WTC11 (cell line): ENCODE measurements around the gene GNAI3. TPM values are rescaled to one million over a fixed set of nuclear protein-coding genes. Genes with fewer than 3 reads are reported as not detected.

Experiments
- ATAC-seq: fragments of 200-7000 bp; cut with Tn5 transposase; 2 replicates; pipeline ENCODE4 v1.10.0; 2021; ENCODE audit warnings: mild to moderate bottlenecking, moderate library complexity
- Bru-seq: library from RNA; stranded (reverse); fragments of 400-500 nt; gene quantifications from one replicate; lab custom pipeline; 2021; lab: Mats Ljungman, UMichigan
- CTCF ChIA-PET: fragments of 300-600 bp; sonication (Branson Sonifier 250); formaldehyde crosslinking; loops from one replicate; lab custom pipeline; 2021; ENCODE audit warnings: antibody characterized with exemption; lab: Charles Lee
- POLR2A ChIA-PET: fragments of 350-600 bp; sonication (Branson Sonifier 250); formaldehyde crosslinking; loops from one replicate; lab custom pipeline; 2021; ENCODE audit warnings: antibody characterized with exemption; lab: Charles Lee
- DNase-seq: peaks from one replicate; pipeline ENCODE4 v3.0.0; 2021; ENCODE audit warnings: low spot score
- H3K27ac Mint-ChIP-seq: 2 replicates; pipeline ENCODE4 v1.8.0; 2021; ENCODE audit warnings: mixed read lengths
- H3K27me3 Mint-ChIP-seq: 2 replicates; pipeline ENCODE4 v1.8.0; 2021; ENCODE audit warnings: low read depth, mild to moderate bottlenecking, moderate library complexity, mixed read lengths
- H3K36me3 Mint-ChIP-seq: 2 replicates; pipeline ENCODE4 v1.8.0; 2021; ENCODE audit warnings: mixed read lengths
- H3K4me1 Mint-ChIP-seq: 2 replicates; pipeline ENCODE4 v1.8.0; 2022; ENCODE audit warnings: mixed read lengths
- H3K4me3 Mint-ChIP-seq: 2 replicates; pipeline ENCODE4 v1.8.0; 2021; ENCODE audit warnings: mild to moderate bottlenecking, moderate library complexity, mixed read lengths
- H3K9me3 Mint-ChIP-seq: 2 replicates; pipeline ENCODE4 v1.8.0; 2021; ENCODE audit warnings: mixed read lengths
- ARID4B ChIP-seq: sonication (generic); formaldehyde crosslinking; IDR thresholded peaks from 2 replicates; pipeline ENCODE4 v1.8.0; 2023; ENCODE audit warnings: missing genetic modification reagents, mild to moderate bottlenecking, borderline replicate concordance
- ATF6 ChIP-seq: sonication (generic); formaldehyde crosslinking; IDR thresholded peaks from 2 replicates; pipeline ENCODE4 v1.8.1; 2023; ENCODE audit warnings: mild to moderate bottlenecking, missing genetic modification reagents
- CREM ChIP-seq: sonication (generic); formaldehyde crosslinking; IDR thresholded peaks from 2 replicates; pipeline ENCODE4 v1.8.1; 2022; ENCODE audit warnings: mild to moderate bottlenecking, missing genetic modification reagents, moderate library complexity
- E2F1 ChIP-seq: sonication (generic); formaldehyde crosslinking; IDR thresholded peaks from 2 replicates; pipeline ENCODE4 v1.8.0; 2022; ENCODE audit warnings: mild to moderate bottlenecking, missing genetic modification reagents
- ETV6 ChIP-seq: sonication (generic); formaldehyde crosslinking; IDR thresholded peaks from 2 replicates; pipeline ENCODE4 v1.8.1; 2022; ENCODE audit warnings: mild to moderate bottlenecking, missing genetic modification reagents
- FOXK1 ChIP-seq: sonication (generic); formaldehyde crosslinking; IDR thresholded peaks from 2 replicates; pipeline ENCODE4 v1.8.0; 2022; ENCODE audit warnings: mild to moderate bottlenecking, moderate library complexity, missing genetic modification reagents
- GABPB1 ChIP-seq: sonication (generic); formaldehyde crosslinking; IDR thresholded peaks from 2 replicates; pipeline ENCODE4 v1.8.1; 2023; ENCODE audit warnings: mild to moderate bottlenecking, missing genetic modification reagents
- HMGA2 ChIP-seq: fragments of 250-450 bp; sonication (Bioruptor Pico); IDR thresholded peaks from 2 replicates; pipeline ENCODE4 v1.4.0; 2021; ENCODE audit warnings: mild to moderate bottlenecking, moderate library complexity
- HMGXB4 ChIP-seq: sonication (generic); formaldehyde crosslinking; IDR thresholded peaks from 2 replicates; pipeline ENCODE4 v1.8.1; 2023; ENCODE audit warnings: mild to moderate bottlenecking, moderate library complexity, missing genetic modification reagents
- IRF1 ChIP-seq: sonication (generic); formaldehyde crosslinking; IDR thresholded peaks from 2 replicates; pipeline ENCODE4 v1.8.0; 2023; ENCODE audit warnings: missing genetic modification reagents
- MAX ChIP-seq: sonication (generic); formaldehyde crosslinking; IDR thresholded peaks from 2 replicates; pipeline ENCODE4 v1.8.0; 2022; ENCODE audit warnings: mild to moderate bottlenecking, missing genetic modification reagents
- MYBL2 ChIP-seq: sonication (generic); formaldehyde crosslinking; IDR thresholded peaks from 2 replicates; pipeline ENCODE4 v1.8.1; 2023; ENCODE audit warnings: mild to moderate bottlenecking, moderate library complexity, missing genetic modification reagents
- NFYB ChIP-seq: sonication (generic); formaldehyde crosslinking; conservative IDR thresholded peaks from 2 replicates; pipeline ENCODE4 v1.8.0; 2022; ENCODE audit warnings: low read depth, missing genetic modification reagents
- NR1H2 ChIP-seq: sonication (generic); formaldehyde crosslinking; IDR thresholded peaks from 2 replicates; pipeline ENCODE4 v1.9.0; 2021; ENCODE audit warnings: mild to moderate bottlenecking, moderate library complexity, missing genetic modification reagents
- RELA ChIP-seq: sonication (generic); formaldehyde crosslinking; IDR thresholded peaks from 2 replicates; pipeline ENCODE4 v1.8.1; 2022; ENCODE audit warnings: missing genetic modification reagents, mild to moderate bottlenecking, borderline replicate concordance
- SP1 ChIP-seq: sonication (generic); formaldehyde crosslinking; conservative IDR thresholded peaks from 2 replicates; pipeline ENCODE4 v1.8.1; 2022; ENCODE audit warnings: missing genetic modification reagents
- TEAD1 ChIP-seq: sonication (generic); formaldehyde crosslinking; IDR thresholded peaks from 2 replicates; pipeline ENCODE4 v1.8.0; 2022; ENCODE audit warnings: mild to moderate bottlenecking, missing genetic modification reagents
- ZNF232 ChIP-seq: sonication (generic); formaldehyde crosslinking; IDR thresholded peaks from 2 replicates; pipeline ENCODE4 v1.8.0; 2022; ENCODE audit warnings: mild to moderate bottlenecking, missing genetic modification reagents
- ZNF281 ChIP-seq: sonication (generic); formaldehyde crosslinking; IDR thresholded peaks from 2 replicates; pipeline ENCODE4 v1.8.0; 2023; ENCODE audit warnings: mild to moderate bottlenecking, missing genetic modification reagents
- ZNF416 ChIP-seq: fragments of 250-450 bp; sonication (Bioruptor Pico); IDR thresholded peaks from 2 replicates; pipeline ENCODE4 v1.9.0; 2021; ENCODE audit warnings: mild to moderate bottlenecking, inconsistent platforms
- long read RNA-seq, 3 experiments: library from RNA in 1 of 3; library from capped mRNA in 1 of 3; library from polyadenylated mRNA in 1 of 3; unstranded in 2 of 3; stranded (forward) in 1 of 3; transcript quantifications; one replicate each; pipeline ENCODE4 v2.0.0, GENCODE V29; 2021
- total RNA-seq: library from RNA; stranded (reverse); gene quantifications from 3 replicates; pipeline ENCODE4 v1.2.3, GENCODE V29; 2021

The GNAI3 gene
- total RNA-seq (7.1 to 7.2 TPM (median 7.1 TPM) in 3 replicates), Bru-seq, nascent RNA (percentile 81 among the genes with signal in this experiment)
- long read RNA-seq, experiment 1, full-length matches to known transcripts = 383 of 422 reads
- long read RNA-seq, experiment 1, partial matches to known transcripts = 25 of 422 reads
- long read RNA-seq, experiment 1, other reads (novel, unspliced or antisense) = 14 of 422 reads
- long read RNA-seq, experiment 2, full-length matches to known transcripts = 92 of 130 reads
- long read RNA-seq, experiment 2, partial matches to known transcripts = 17 of 130 reads
- long read RNA-seq, experiment 2, other reads (novel, unspliced or antisense) = 21 of 130 reads
- long read RNA-seq, experiment 3, full-length matches to known transcripts = 405 of 423 reads
- long read RNA-seq, experiment 3, partial matches to known transcripts = 8 of 423 reads
- long read RNA-seq, experiment 3, other reads (novel, unspliced or antisense) = 10 of 423 reads

- peak; percentile 88 for ATAC-seq
- H3K9me3 Mint-ChIP-seq = no peaks in the 10 kb centered on the region
- TF ChIP-seq RELA (no peak), ARID4B (CRISPR knock-in tag) (peak; percentile 80; the same call in 1 of the 2 replicates), GABPB1 (CRISPR knock-in tag) (peak; percentile 74), E2F1 (CRISPR knock-in tag) (no peak), MAX (CRISPR knock-in tag) (peak; percentile 78; the same call in 1 of the 2 replicates), ZNF232 (CRISPR knock-in tag) (no peak), IRF1 (0 out of 2 replicates have a peak, but pooled peaks have one; percentile 59), TEAD1 (peak; percentile 86; the same call in 1 of the 2 replicates), HMGA2 (CRISPR knock-in tag) (0 out of 2 replicates have a peak, but pooled peaks have one; percentile 14), ZNF281 (CRISPR knock-in tag) (peak; percentile 36; the same call in 1 of the 2 replicates), CREM (peak; percentile 91), ATF6 (CRISPR knock-in tag) (no peak), NFYB (peak; percentile 12; the same call in 1 of the 2 replicates), MYBL2 (CRISPR knock-in tag) (peak; percentile 76), FOXK1 (CRISPR knock-in tag) (peak; percentile 92), ETV6 (CRISPR knock-in tag) (peak; percentile 52), ZNF416 (CRISPR knock-in tag) (no peak), NR1H2 (no peak), HMGXB4 (CRISPR knock-in tag) (peak; percentile 39; the same call in 1 of the 2 replicates), SP1 (CRISPR knock-in tag) (peak; percentile 85)
Observed at GRCh38 chr1:109548321-109549267, at the start of gene GNAI3. TSS of gene GNAI3 (plus strand) at chr1:109548615. CDS start at chr1:109548721, 106 bp downstream.

More at GRCh38 chr1:109548321-109549267, at the start of gene GNAI3:
- peak; percentile 94 for DNase-seq
- ChIA-PET POLR2A (interaction anchor here (0.6 to 2.3 kb wide), 20 partner anchors 10 to 436 kb away, joined by 3 to 13 read pairs (median 4); partner anchors contain the start of genes AHCYL1, AMPD2, CYB561D1 and GNAT2), CTCF (interaction anchor here (0.6 to 2.4 kb wide), 25 partner anchors 9 to 481 kb away, joined by 3 to 36 read pairs (median 4); partner anchors contain the start of genes AHCYL1, AMPD2, CYB561D1 and GNAT2)
- no peaks in the 10 kb centered on the region; the same call in 1 of the 2 replicates for H3K27me3 Mint-ChIP-seq
- peak within 1 kb of the TSS; percentile 94 for H3K27ac Mint-ChIP-seq
- H3K4me1 Mint-ChIP-seq = peaks cover 25% of the 10 kb centered on the region
- H3K36me3 Mint-ChIP-seq = no peaks in the 10 kb centered on the region
- H3K4me3 Mint-ChIP-seq = peak within 1 kb of the TSS; percentile 85
